Measurements from ENCODE around the gene XIRP1.

Gene XIRP1

GRCh38 chr3:39177708-39178332 is 14.6 kb downstream of the XIRP1 start:
- TF ChIP-seq TCF12 (IDR thresholded peaks at IDR 0.05; ENCODE audit: low read depth) = no peak
- TF ChIP-seq MAX (IDR thresholded peaks at IDR 0.05) = no peak; the same call in 1 of the 2 replicates
- no peak for TF ChIP-seq TEAD4 (IDR thresholded peaks at IDR 0.05)
- TF ChIP-seq YY1 (IDR thresholded peaks at IDR 0.05; ENCODE audit: low read depth) = no peak
- no peak for TF ChIP-seq FOXM1 (IDR thresholded peaks at IDR 0.05; ENCODE audit: borderline replicate concordance, low read depth)
- no peak for TF ChIP-seq USF1 (IDR thresholded peaks at IDR 0.05)
- no peak for TF ChIP-seq EP300 (IDR thresholded peaks at IDR 0.05; ENCODE audit: borderline replicate concordance)
- TF ChIP-seq NFIC (IDR thresholded peaks at IDR 0.05) = 0 out of 2 replicates have a peak, but pooled peaks have one; percentile 27
- no peak for TF ChIP-seq EGR1 (IDR thresholded peaks at IDR 0.05)
- TF ChIP-seq CEBPB (IDR thresholded peaks at IDR 0.05) = no peak
- TF ChIP-seq RAD21 (IDR thresholded peaks at IDR 0.05; ENCODE audit: low read depth) = no peak
- peak; percentile 18; the same call in 1 of the 2 replicates for TF ChIP-seq TAF1 (IDR thresholded peaks at IDR 0.05; ENCODE audit: low read depth)
- no peak for TF ChIP-seq ZBTB7A (IDR thresholded peaks at IDR 0.05; ENCODE audit: low read depth)
- TF ChIP-seq CREB1 (IDR thresholded peaks at IDR 0.05; ENCODE audit: low read depth) = peak; percentile 86
- TF ChIP-seq REST (IDR thresholded peaks at IDR 0.05; ENCODE audit: low read depth) = no peak

DNA sequence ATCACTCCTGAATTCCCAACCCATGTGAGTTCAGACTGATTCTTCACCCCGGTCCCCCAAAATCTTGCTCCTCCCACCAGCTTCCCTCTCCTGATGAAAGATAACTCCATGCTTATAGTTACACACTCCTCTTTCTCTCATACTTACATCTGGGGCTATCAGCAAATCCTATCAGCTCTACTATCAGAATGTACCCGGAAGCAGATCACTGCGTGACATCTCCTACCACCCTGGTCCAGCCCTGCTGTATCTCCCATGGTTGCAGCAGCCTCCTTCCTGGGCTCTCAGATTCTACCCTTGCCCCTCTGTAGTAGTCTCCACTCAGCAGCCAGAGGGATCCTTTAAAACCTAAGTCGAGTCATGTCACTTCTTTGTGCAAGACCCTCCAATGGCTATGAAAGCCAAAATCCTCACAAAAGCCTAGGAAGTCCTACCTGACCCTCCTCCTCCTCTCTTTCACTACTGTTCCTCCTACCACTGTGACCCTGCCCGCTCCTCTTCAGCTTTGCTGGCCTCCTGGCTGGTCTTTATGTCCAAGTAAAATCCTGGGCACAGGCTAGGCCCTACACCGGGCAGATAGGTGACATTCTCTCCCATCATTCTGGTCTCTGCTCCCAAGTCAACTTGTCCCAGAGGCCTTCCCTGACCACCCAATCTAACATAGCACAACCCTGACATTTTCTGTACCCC is 16.2 kb downstream of the XIRP1 start:
- TF ChIP-seq CREB1 (IDR thresholded peaks at IDR 0.05; ENCODE audit: low read depth) = no peak
- no peak for TF ChIP-seq RAD21 (IDR thresholded peaks at IDR 0.05; ENCODE audit: low read depth)

DNA sequence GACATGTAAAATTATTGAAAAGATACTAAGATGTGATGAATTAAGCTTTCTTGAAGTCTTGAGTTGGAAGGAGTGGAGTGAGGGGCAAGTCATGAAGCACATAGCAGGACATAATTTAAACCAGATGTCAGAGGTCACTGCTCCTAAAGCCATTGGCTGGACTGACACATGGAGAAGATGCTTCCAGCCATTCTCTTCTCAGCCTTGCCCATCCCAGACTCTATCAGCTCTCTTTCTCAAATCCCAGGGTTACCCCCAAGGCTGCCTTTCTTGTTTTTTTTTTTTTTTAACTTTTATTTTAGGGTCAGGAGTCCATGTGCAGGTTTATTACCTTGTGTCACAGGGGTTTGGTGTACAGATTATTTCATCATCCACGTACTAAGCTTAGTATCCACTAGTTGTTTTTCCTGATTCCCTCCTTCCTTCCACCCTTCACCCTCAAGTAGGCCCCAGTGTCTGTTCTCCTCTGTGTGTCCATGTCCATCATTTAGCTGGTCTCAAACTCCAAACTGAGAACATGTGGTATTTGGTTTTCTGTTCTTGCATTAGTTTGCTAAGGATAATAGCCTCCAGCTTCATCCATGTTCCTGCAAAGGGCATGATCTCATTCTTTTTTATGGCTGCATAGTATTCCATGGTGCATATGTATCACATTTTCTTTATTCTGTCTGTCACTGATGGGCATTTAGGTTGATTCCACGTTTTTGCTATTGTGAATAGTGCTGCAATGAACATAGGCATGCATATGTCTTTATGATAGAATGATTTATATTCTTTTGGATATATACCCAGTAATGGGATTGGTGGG is 18.9 kb downstream of the XIRP1 start:
- TF ChIP-seq CREB1 (IDR thresholded peaks at IDR 0.05; ENCODE audit: low read depth) (no peak), EGR1 (IDR thresholded peaks at IDR 0.05) (no peak), FOXM1 (IDR thresholded peaks at IDR 0.05; ENCODE audit: borderline replicate concordance, low read depth) (no peak), MAX (IDR thresholded peaks at IDR 0.05) (no peak)

DNA sequence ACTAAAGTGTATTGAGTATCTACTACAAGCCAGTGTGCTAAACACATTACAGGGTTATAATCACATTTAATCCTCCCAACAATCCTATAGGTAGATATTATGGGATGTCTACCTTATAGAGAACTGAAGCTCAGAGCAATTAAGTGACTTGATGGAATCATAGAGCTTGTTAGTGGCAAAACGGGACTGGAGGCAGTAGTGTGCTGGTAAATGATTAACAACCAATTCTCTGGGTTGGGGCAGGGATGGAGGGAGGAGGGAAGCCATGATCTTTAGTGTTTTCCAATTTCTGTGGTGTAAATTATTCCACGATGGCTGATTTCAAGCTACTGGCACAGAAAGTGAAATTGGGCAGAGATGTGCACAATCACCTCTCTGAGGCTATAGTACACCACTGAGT is 20.5 kb downstream of the XIRP1 start:
- TF ChIP-seq CREB1 (IDR thresholded peaks at IDR 0.05; ENCODE audit: low read depth) (no peak), CEBPB (IDR thresholded peaks at IDR 0.05) (no peak), TAF1 (IDR thresholded peaks at IDR 0.05; ENCODE audit: low read depth) (no peak), EGR1 (IDR thresholded peaks at IDR 0.05) (no peak), ZBTB7A (IDR thresholded peaks at IDR 0.05; ENCODE audit: low read depth) (no peak), TCF12 (IDR thresholded peaks at IDR 0.05; ENCODE audit: low read depth) (no peak), RAD21 (IDR thresholded peaks at IDR 0.05; ENCODE audit: low read depth) (no peak), NFIC (IDR thresholded peaks at IDR 0.05) (no peak), EP300 (IDR thresholded peaks at IDR 0.05; ENCODE audit: borderline replicate concordance) (no peak), MAX (IDR thresholded peaks at IDR 0.05) (no peak), REST (IDR thresholded peaks at IDR 0.05; ENCODE audit: low read depth) (no peak)

DNA sequence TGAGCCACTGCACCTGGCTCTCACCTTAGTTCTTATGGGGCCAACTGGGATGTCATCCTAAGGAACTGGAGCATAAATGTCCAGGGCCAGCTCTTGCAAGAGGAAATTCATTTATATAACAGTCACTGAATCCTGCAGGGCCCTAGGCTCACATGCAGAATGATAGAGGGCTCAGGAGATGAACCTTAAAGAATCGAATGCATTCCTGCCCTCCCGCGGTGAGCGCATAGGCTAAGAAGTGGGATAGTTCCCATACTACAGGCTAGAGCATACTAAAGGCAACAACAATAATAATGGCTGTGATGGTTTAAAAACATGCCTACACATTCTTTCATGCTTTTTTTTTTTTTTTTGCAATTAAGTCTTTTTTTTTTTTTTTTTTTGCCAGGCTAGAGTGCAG is 21.9 kb downstream of the XIRP1 start:
- TF ChIP-seq MAX (IDR thresholded peaks at IDR 0.05) (no peak), REST (IDR thresholded peaks at IDR 0.05; ENCODE audit: low read depth) (no peak), TEAD4 (IDR thresholded peaks at IDR 0.05) (no peak), RAD21 (IDR thresholded peaks at IDR 0.05; ENCODE audit: low read depth) (no peak), FOXM1 (IDR thresholded peaks at IDR 0.05; ENCODE audit: borderline replicate concordance, low read depth) (no peak), EP300 (IDR thresholded peaks at IDR 0.05; ENCODE audit: borderline replicate concordance) (no peak), USF1 (IDR thresholded peaks at IDR 0.05) (no peak), TAF1 (IDR thresholded peaks at IDR 0.05; ENCODE audit: low read depth) (no peak), EGR1 (IDR thresholded peaks at IDR 0.05) (no peak)
